OCI-LY7 (cell line): Measurements from ENCODE around the gene OR6Y1.

ENCODE experiments used
- EZH2phosphoT487 ChIP-seq: fragments of 200-600 bp; sonication (generic); IDR thresholded peaks from 2 replicates; pipeline ENCODE4 v1.6.1; 2018; ENCODE audit warnings: low read depth, borderline replicate concordance, mild to moderate bottlenecking, mixed run types, antibody characterized with exemption, low read length, moderate library complexity, mixed read lengths
- TF ChIP-seq, protein P1 (sequence below): fragments of 200-600 bp; sonication (generic); conservative IDR thresholded peaks from 2 replicates; pipeline ENCODE4 v1.5.1; 2014; ENCODE audit warnings: mild to moderate bottlenecking, antibody characterized with exemption, low read length, moderate library complexity, mixed read lengths

DNA sequence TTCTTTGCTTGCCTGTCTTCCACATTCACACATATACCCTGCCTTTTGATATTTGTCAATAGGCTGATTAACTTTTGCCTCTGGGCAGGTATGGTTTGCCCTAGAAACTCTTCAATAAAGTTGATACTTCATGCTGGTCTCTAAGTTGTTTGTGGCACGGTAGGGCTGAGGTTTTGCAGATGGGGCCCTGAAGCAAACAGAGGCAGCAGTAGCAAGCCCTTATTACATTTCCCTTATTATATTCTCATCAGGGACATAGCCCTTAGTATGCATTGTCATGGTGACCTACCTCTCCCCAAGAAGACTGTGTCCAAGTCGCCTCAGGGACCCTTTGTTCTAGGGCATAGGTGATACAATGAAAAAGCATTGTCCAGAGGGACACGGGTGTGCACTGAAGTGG lies 16.3 kb upstream of the OR6Y1 start, which contains the start of gene OR6P1:
- TF ChIP-seq, protein P1, sequence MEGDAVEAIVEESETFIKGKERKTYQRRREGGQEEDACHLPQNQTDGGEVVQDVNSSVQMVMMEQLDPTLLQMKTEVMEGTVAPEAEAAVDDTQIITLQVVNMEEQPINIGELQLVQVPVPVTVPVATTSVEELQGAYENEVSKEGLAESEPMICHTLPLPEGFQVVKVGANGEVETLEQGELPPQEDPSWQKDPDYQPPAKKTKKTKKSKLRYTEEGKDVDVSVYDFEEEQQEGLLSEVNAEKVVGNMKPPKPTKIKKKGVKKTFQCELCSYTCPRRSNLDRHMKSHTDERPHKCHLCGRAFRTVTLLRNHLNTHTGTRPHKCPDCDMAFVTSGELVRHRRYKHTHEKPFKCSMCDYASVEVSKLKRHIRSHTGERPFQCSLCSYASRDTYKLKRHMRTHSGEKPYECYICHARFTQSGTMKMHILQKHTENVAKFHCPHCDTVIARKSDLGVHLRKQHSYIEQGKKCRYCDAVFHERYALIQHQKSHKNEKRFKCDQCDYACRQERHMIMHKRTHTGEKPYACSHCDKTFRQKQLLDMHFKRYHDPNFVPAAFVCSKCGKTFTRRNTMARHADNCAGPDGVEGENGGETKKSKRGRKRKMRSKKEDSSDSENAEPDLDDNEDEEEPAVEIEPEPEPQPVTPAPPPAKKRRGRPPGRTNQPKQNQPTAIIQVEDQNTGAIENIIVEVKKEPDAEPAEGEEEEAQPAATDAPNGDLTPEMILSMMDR = no peak
- TF ChIP-seq EZH2phosphoT487 = no peak
